HepG2 (cell line): ENCODE measurements around the gene GPS1. TPM values are rescaled to one million over a fixed set of nuclear protein-coding genes. Genes with fewer than 3 reads are reported as not detected.

Experiments used
- ARID5B ChIP-seq: IDR thresholded peaks from 2 replicates; pipeline ENCODE4 v1.4.0; 2020; ENCODE audit warnings: mild to moderate bottlenecking, missing genetic modification reagents
- DMAP1 ChIP-seq: IDR thresholded peaks from 2 replicates; pipeline ENCODE4 v1.6.1; 2016
- EEA1 ChIP-seq: sonication (generic); formaldehyde crosslinking; IDR thresholded peaks from 2 replicates; pipeline ENCODE4 v1.5.1; 2020; ENCODE audit warnings: mild to moderate bottlenecking, missing genetic modification reagents, borderline replicate concordance
- KDM2A ChIP-seq: sonication (generic); formaldehyde crosslinking; IDR thresholded peaks from 2 replicates; pipeline ENCODE4 v1.4.0; 2020; ENCODE audit warnings: low read depth, missing genetic modification reagents, borderline replicate concordance
- KDM3A ChIP-seq: IDR thresholded peaks from 2 replicates; pipeline ENCODE4 v1.6.1; 2018; ENCODE audit warnings: low read depth, missing compliant biosample characterization
- KLF16 ChIP-seq, 2 experiments: sonication (generic) in 1 of 2; formaldehyde crosslinking in 1 of 2; IDR thresholded peaks; 2 replicates each; pipeline versions ENCODE4 v1.6.1 to v1.8.0; 2016 to 2023; ENCODE audit warnings: missing genetic modification reagents in 2 of 2, missing compliant biosample characterization in 1 of 2
- MED13 ChIP-seq: sonication (generic); formaldehyde crosslinking; IDR thresholded peaks from 2 replicates; pipeline ENCODE4 v1.5.0; 2020; ENCODE audit warnings: missing genetic modification reagents
- MIER3 ChIP-seq: IDR thresholded peaks from 2 replicates; pipeline ENCODE4 v1.6.1; 2016; ENCODE audit warnings: missing compliant biosample characterization, borderline replicate concordance
- NR2F6 ChIP-seq, 2 experiments: IDR thresholded peaks; 2 replicates each; pipeline ENCODE4 v1.6.1; 2016; ENCODE audit warnings: antibody characterized with exemption in 1 of 2, mild to moderate bottlenecking in 1 of 2
- PCBP2 ChIP-seq: fragments of 200-400 bp; formaldehyde crosslinking; optimal IDR thresholded peaks from 2 replicates; pipeline ENCODE3; 2018; ENCODE audit warnings: low read length, low read depth; ENCODE audit not compliant: poor library complexity, severe bottlenecking
- SP1 ChIP-seq, 2 experiments: fragments of 450-650 bp in 1 of 2; sonication (generic) in 1 of 2; formaldehyde crosslinking in 1 of 2; IDR thresholded peaks; 2 replicates each; pipeline versions ENCODE4 v1.4.0 to v1.6.1; 2016 to 2020; ENCODE audit warnings: missing genetic modification reagents in 1 of 2
- TBP ChIP-seq: sonication (generic); formaldehyde crosslinking; IDR thresholded peaks from 2 replicates; pipeline ENCODE4 v1.5.0; 2020; ENCODE audit warnings: missing genetic modification reagents
- TGIF2 ChIP-seq: IDR thresholded peaks from 2 replicates; pipeline ENCODE4 v1.6.1; 2016; ENCODE audit warnings: control low read depth, missing compliant biosample characterization
- ZC3H4 ChIP-seq: sonication (generic); formaldehyde crosslinking; IDR thresholded peaks from 2 replicates; pipeline ENCODE4 v1.4.0; 2020; ENCODE audit warnings: missing genetic modification reagents, borderline replicate concordance
- ZFP82 ChIP-seq: sonication (generic); formaldehyde crosslinking; IDR thresholded peaks from 2 replicates; pipeline ENCODE4 v1.5.1; 2020; ENCODE audit warnings: mild to moderate bottlenecking, missing genetic modification reagents, borderline replicate concordance
- ZNF382 ChIP-seq: sonication (generic); formaldehyde crosslinking; IDR thresholded peaks from 2 replicates; pipeline ENCODE4 v1.5.0; 2020; ENCODE audit warnings: missing genetic modification reagents, mild to moderate bottlenecking, borderline replicate concordance
- ZNF546 ChIP-seq: sonication (generic); formaldehyde crosslinking; conservative IDR thresholded peaks from 2 replicates; pipeline ENCODE4 v1.8.1; 2023; ENCODE audit warnings: mild to moderate bottlenecking, missing genetic modification reagents
- ZZZ3 ChIP-seq: sonication (generic); formaldehyde crosslinking; IDR thresholded peaks from 2 replicates; pipeline ENCODE4 v1.4.0; 2020; ENCODE audit warnings: missing genetic modification reagents, mild to moderate bottlenecking, borderline replicate concordance
- polyA plus RNA-seq, 8 experiments: library from polyadenylated mRNA; depleted of rRNA in 3 of 8; stranded (reverse) in 7 of 8; unstranded in 1 of 8; fragments of >200 nt; fragmentation: Illumina TruSeq in 4 of 8; extraction: Trizol in 4 of 8; gene quantifications; 2 replicates each; pipeline versions ENCODE4 v1.2.1 to v1.2.3, GENCODE V29; 2011 to 2016; ENCODE audit warnings: low read depth in 4 of 8, missing spikeins in 1 of 8, mixed read lengths in 1 of 8; ENCODE audit not compliant: insufficient read depth in 1 of 8
- total RNA-seq, 5 experiments: library from RNA; depleted of rRNA; stranded (reverse); fragments of >200 nt; fragmentation: Illumina TruSeq; extraction: Trizol; gene quantifications; 2 replicates each; pipeline ENCODE4 v1.2.3, GENCODE V29; 2016; ENCODE audit warnings: low read depth in 1 of 5
- TF ChIP-seq, protein P1 (sequence below), 2 experiments: IDR thresholded peaks; 2 replicates each; pipeline ENCODE4 v1.6.1; 2011 to 2012; ENCODE audit warnings: low read length in 2 of 2, borderline replicate concordance in 1 of 2, low read depth in 1 of 2, mild to moderate bottlenecking in 1 of 2, moderate library complexity in 1 of 2
- TF ChIP-seq, protein P2 (sequence below): sonication (generic); formaldehyde crosslinking; IDR thresholded peaks from 2 replicates; pipeline ENCODE4 v1.8.1; 2023; ENCODE audit warnings: mild to moderate bottlenecking, missing genetic modification reagents

The GPS1 gene
- total and polyA plus RNA-seq, 2 of the 13 experiments (the other 11 are each of a cell fraction or from before 2014, with no cell fraction given), result 124 to 128 TPM

DNA sequence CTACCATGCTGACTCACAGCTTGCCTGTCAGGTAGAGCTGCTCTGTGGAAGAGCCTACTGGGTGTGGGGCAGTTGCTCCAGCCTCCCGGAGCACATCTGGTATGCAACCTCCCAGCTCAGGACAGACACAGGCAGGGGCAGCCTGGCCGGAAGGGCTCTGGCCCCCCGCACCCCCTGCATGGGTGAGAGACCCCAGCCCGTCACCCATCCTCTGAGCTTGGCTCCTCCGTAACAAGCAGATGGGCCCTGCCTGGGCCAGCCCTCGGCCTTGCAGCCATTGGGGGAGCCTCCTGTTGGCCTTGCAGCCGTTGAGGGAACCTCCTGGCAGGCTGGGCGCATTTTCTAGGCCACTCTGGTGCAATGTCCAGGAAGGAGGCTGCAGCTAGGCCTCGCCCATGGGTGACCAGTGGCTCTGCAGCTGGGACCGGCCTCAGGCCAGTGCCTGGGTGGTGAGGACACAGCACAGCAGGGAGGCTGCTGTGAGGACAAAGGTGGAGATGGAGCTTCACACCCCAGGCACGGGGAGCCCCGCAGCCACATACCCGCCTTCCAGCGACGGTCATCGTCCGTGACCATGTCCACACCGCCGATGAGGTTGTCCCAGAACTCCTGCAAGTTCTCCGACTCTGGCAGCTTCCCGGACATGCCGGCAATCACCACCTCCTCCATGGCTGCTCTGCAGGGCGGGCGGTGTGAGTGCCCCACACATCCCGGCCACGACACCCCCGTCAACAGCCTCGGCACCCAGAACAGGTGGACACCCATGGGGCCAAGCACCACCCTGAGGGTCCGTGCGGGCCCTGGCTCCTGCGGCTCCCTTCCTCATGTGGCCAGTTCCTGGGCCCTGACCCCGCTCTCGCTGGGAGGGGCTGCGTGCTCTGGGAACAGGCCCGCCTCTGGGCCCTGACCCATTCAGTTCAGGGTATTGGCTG lies 44.3 kb downstream of the GPS1 start (continued):
- TF ChIP-seq, protein P1, sequence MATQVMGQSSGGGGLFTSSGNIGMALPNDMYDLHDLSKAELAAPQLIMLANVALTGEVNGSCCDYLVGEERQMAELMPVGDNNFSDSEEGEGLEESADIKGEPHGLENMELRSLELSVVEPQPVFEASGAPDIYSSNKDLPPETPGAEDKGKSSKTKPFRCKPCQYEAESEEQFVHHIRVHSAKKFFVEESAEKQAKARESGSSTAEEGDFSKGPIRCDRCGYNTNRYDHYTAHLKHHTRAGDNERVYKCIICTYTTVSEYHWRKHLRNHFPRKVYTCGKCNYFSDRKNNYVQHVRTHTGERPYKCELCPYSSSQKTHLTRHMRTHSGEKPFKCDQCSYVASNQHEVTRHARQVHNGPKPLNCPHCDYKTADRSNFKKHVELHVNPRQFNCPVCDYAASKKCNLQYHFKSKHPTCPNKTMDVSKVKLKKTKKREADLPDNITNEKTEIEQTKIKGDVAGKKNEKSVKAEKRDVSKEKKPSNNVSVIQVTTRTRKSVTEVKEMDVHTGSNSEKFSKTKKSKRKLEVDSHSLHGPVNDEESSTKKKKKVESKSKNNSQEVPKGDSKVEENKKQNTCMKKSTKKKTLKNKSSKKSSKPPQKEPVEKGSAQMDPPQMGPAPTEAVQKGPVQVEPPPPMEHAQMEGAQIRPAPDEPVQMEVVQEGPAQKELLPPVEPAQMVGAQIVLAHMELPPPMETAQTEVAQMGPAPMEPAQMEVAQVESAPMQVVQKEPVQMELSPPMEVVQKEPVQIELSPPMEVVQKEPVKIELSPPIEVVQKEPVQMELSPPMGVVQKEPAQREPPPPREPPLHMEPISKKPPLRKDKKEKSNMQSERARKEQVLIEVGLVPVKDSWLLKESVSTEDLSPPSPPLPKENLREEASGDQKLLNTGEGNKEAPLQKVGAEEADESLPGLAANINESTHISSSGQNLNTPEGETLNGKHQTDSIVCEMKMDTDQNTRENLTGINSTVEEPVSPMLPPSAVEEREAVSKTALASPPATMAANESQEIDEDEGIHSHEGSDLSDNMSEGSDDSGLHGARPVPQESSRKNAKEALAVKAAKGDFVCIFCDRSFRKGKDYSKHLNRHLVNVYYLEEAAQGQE (IDR thresholded peaks at IDR 0.05; ENCODE audit: borderline replicate concordance in 1 of 2, low read depth in 1 of 2, low read length in 2 of 2), result no peak
- TF ChIP-seq DMAP1 (CRISPR knock-in tag), result no peak
- TF ChIP-seq ZNF382, result no peak
- TF ChIP-seq KLF16 (CRISPR knock-in tag; IDR thresholded peaks at IDR 0.05), result no peak
- no peak for TF ChIP-seq ZZZ3
- TF ChIP-seq PCBP2, result no peak
- TF ChIP-seq, protein P2, sequence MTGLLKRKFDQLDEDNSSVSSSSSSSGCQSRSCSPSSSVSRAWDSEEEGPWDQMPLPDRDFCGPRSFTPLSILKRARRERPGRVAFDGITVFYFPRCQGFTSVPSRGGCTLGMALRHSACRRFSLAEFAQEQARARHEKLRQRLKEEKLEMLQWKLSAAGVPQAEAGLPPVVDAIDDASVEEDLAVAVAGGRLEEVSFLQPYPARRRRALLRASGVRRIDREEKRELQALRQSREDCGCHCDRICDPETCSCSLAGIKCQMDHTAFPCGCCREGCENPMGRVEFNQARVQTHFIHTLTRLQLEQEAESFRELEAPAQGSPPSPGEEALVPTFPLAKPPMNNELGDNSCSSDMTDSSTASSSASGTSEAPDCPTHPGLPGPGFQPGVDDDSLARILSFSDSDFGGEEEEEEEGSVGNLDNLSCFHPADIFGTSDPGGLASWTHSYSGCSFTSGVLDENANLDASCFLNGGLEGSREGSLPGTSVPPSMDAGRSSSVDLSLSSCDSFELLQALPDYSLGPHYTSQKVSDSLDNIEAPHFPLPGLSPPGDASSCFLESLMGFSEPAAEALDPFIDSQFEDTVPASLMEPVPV, result peak; percentile 68; the same call in 1 of the 2 replicates
- TF ChIP-seq ZC3H4 (CRISPR knock-in tag), result no peak; the same call in 1 of the 2 replicates
- TF ChIP-seq NR2F6 (IDR thresholded peaks at IDR 0.05), result no peak
- no peak for TF ChIP-seq NR2F6 (CRISPR knock-in tag; IDR thresholded peaks at IDR 0.05)
- no peak for TF ChIP-seq ARID5B (CRISPR knock-in tag)
- no peak for TF ChIP-seq TGIF2 (CRISPR knock-in tag)
- no peak for TF ChIP-seq KDM2A (CRISPR knock-in tag)
- TF ChIP-seq MIER3, result no peak
- no peak for TF ChIP-seq ZFP82 (CRISPR knock-in tag)
- no peak for TF ChIP-seq EEA1 (CRISPR knock-in tag)
- no peak for TF ChIP-seq KDM3A (CRISPR knock-in tag)
- 0 out of 2 replicates have a peak, but pooled peaks have one; percentile 40 for TF ChIP-seq ZNF546 (CRISPR knock-in tag)
- TF ChIP-seq SP1 (IDR thresholded peaks at IDR 0.05), result no peak
- TF ChIP-seq SP1 (CRISPR knock-in tag; IDR thresholded peaks at IDR 0.05), result no peak
- TF ChIP-seq TBP (CRISPR knock-in tag), result no peak
- peak; percentile 29; the same call in 1 of the 2 replicates for TF ChIP-seq MED13 (CRISPR knock-in tag)
